Adrenal gland (tissue), 5 donors: ENCODE data around the gene MAPK7.

Experiments
- POLR2A ChIP-seq, 2 donors: fragments of 450-650 bp; IDR thresholded peaks; one replicate each; pipeline ENCODE4 v1.6.1; 2017; ENCODE audit warnings: antibody characterized with exemption in 2 of 2, mild to moderate bottlenecking in 2 of 2, moderate library complexity in 1 of 2
- TF ChIP-seq, protein P1 (sequence below), 6 experiments: fragments of 450-650 bp in 4 of 6; fragments of 200-600 bp in 2 of 6; sonication (generic) in 1 of 6; IDR thresholded peaks; 1 replicate in 5 of 6; 2 replicates in 1 of 6; pipeline versions ENCODE4 v1.5.1 to v1.8.0; 2016 to 2021; ENCODE audit warnings: antibody characterized with exemption in 6 of 6, mild to moderate bottlenecking in 2 of 6, moderate library complexity in 1 of 6
- donor health status: DM: no; HTN: no; CAD: no.

DNA sequence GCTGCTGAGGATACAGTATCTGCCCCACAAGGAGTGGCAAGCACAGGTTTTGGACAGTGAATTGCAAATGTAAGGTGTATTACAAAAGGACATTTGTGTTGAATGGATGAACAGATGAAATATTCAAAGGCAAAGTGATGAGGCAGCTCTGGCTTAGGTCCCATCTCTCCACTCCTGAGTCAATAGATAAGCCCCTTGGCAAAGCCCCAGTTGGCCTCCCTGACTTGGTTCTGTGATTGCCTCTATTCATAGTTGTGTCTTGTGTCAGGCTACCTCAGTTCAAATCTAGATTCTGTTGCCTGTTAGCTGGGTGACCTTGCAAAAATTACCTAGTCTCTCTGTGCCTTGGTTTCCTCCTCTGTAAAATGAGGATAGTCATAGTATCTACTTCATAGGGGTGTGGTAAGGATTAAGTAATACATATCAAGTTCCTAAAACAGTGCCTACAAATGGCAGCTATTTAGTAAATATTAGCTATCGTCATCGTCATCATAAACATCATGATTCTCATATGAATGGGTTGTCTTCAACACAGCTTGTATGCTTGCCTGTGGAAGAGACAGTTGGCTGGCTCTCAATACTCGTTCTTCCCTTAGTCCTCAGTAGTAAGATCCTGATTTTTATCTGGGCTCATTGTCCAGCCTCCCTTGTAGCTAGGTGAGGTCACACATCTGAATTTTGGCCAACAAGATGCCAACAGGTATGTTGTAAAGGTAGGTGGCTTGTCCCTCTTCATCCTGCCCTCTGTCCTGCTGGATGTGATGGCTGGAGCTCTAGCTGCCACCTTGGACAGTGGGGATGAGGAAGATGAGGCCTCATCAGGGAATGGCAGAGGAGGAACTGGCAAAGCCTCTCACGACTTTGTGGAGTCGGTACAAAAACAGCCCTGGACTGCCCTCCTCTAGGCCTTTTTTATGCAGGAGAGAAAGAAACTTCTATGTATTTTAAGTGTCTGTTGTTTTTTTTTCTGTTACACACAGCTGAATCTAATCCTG is 10.8 kb downstream of the MAPK7 start:
- no peak for TF ChIP-seq POLR2A (IDR thresholded peaks at IDR 0.05)
- TF ChIP-seq, protein P1, sequence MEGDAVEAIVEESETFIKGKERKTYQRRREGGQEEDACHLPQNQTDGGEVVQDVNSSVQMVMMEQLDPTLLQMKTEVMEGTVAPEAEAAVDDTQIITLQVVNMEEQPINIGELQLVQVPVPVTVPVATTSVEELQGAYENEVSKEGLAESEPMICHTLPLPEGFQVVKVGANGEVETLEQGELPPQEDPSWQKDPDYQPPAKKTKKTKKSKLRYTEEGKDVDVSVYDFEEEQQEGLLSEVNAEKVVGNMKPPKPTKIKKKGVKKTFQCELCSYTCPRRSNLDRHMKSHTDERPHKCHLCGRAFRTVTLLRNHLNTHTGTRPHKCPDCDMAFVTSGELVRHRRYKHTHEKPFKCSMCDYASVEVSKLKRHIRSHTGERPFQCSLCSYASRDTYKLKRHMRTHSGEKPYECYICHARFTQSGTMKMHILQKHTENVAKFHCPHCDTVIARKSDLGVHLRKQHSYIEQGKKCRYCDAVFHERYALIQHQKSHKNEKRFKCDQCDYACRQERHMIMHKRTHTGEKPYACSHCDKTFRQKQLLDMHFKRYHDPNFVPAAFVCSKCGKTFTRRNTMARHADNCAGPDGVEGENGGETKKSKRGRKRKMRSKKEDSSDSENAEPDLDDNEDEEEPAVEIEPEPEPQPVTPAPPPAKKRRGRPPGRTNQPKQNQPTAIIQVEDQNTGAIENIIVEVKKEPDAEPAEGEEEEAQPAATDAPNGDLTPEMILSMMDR (IDR thresholded peaks at IDR 0.05) = no peak
